Activated CD8-positive, alpha-beta memory T cell treated with anti-CD3 and anti-CD28 coated beads, Interleukin-2, amount 50 U/mL, for 24 hours (primary cell): ENCODE data around the gene MBD6.
A peak's percentile ranks its signal among the peaks of the same experiment; 100 is the strongest.
"Not testable (repeated sequence)": the region's sequence is repeated elsewhere in the genome, so short reads cannot be mapped to it uniquely, and the experiment has no call there.

Experiments used
- DNase-seq: peaks from one replicate; pipeline ENCODE4 v3.0.0-alpha.2; 2020; ENCODE audit errors: extremely low read depth

The MBD6 gene

GRCh38 chr12:57515934-57516541, 6.6 kb upstream of the MBD6 start:
- no peak for DNase-seq

- DNase-seq: no peak
Observed at GRCh38 chr12:57516617-57517153, 5.9 kb upstream of the MBD6 start.

- DNase-seq: no peak
Observed at GRCh38 chr12:57517187-57517586, 5.4 kb upstream of the MBD6 start.

GRCh38 chr12:57517718-57518117, 4.9 kb upstream of the MBD6 start:
- DNase-seq: not testable (repeated sequence)

GRCh38 chr12:57518176-57518919, 4.3 kb upstream of the MBD6 start:
- DNase-seq: no peak

- no peak for DNase-seq
Observed at GRCh38 chr12:57518920-57519795, 3.5 kb upstream of the MBD6 start.

GRCh38 chr12:57519796-57520052, 2.9 kb upstream of the MBD6 start:
- no peak for DNase-seq

- peak; percentile 98 for DNase-seq
Observed at GRCh38 chr12:57520053-57520818, 2.4 kb upstream of the MBD6 start, which contains the start of gene DDIT3. DDIT3 (minus strand) TSS chr12:57520514; CDS start chr12:57517406, 3,108 bp downstream.

GRCh38 chr12:57521525-57522010, 1.1 kb upstream of the MBD6 start:
- no peak for DNase-seq

GRCh38 chr12:57522887-57523705, 472 bp downstream of the MBD6 start:
- no peak for DNase-seq

GRCh38 chr12:57523706-57524614, 1.3 kb downstream of the MBD6 start:
- DNase-seq: no peak

GRCh38 chr12:57524814-57525614, 2.4 kb downstream of the MBD6 start:
- DNase-seq: no peak

GRCh38 chr12:57525615-57526383, 3.2 kb downstream of the MBD6 start:
- no peak for DNase-seq

- DNase-seq: no peak
Observed at GRCh38 chr12:57526477-57527126, 4.0 kb downstream of the MBD6 start.

GRCh38 chr12:57527184-57527583, 4.6 kb downstream of the MBD6 start:
- no peak for DNase-seq

GRCh38 chr12:57528176-57528575, 5.6 kb downstream of the MBD6 start:
- DNase-seq: no peak

- DNase-seq: no peak
Observed at GRCh38 chr12:57528831-57529555, 6.4 kb downstream of the MBD6 start.
